OCI-LY3 (cell line): ENCODE data around the gene PERP.
A peak's percentile ranks its signal among the peaks of the same experiment; 100 is the strongest.

Experiments used
- H2AFZ ChIP-seq: fragments of 200-600, 300-600 bp; shearing (Covaris generic); 2 replicates; pipeline ENCODE4 v1.6.0; 2014; ENCODE audit warnings: antibody characterized with exemption, low read depth, low read length
- H3K27ac ChIP-seq: fragments of 200-600, 300-600 bp; sonication (generic); 2 replicates; pipeline ENCODE4 v1.5.1; 2014; ENCODE audit warnings: mild to moderate bottlenecking, low read length, moderate library complexity, mixed read lengths
- H3K27me3 ChIP-seq: fragments of 200-600, 300-600 bp; sonication (generic); 2 replicates; pipeline ENCODE4 v1.6.1; 2014; ENCODE audit warnings: low read depth, low read length, mixed read lengths
- H3K36me3 ChIP-seq: fragments of 200-600, 300-600 bp; sonication (generic); replicated peaks from 2 replicates; pipeline ENCODE3; 2014; ENCODE audit warnings: low read depth, low read length, mixed read lengths
- H3K4me1 ChIP-seq: fragments of 300-600, 200-600 bp; sonication (generic); 2 replicates; pipeline ENCODE4 v1.6.1; 2014; ENCODE audit warnings: low read length, mixed read lengths
- H3K4me2 ChIP-seq: fragments of 200-600, 300-600 bp; sonication (generic); 2 replicates; pipeline ENCODE4 v1.6.1; 2014; ENCODE audit warnings: low read length, mixed read lengths
- H3K4me3 ChIP-seq: fragments of 300-600, 200-600 bp; sonication (generic); 2 replicates; pipeline ENCODE4 v1.5.1; 2014; ENCODE audit warnings: antibody characterized with exemption, mild to moderate bottlenecking, low read length, moderate library complexity
- H3K79me2 ChIP-seq: fragments of 300-600, 200-600 bp; shearing (Covaris generic); 2 replicates; pipeline ENCODE4 v1.6.1; 2014; ENCODE audit warnings: mild to moderate bottlenecking, low read length, mixed read lengths
- H3K9ac ChIP-seq: fragments of 300-600, 200-600 bp; shearing (Covaris generic); 2 replicates; pipeline ENCODE4 v1.6.0; 2014; ENCODE audit warnings: mild to moderate bottlenecking, low read length, moderate library complexity
- H3K9me3 ChIP-seq: fragments of 200-600, 300-600 bp; shearing (Covaris generic); 2 replicates; pipeline ENCODE4 v1.6.1; 2014; ENCODE audit warnings: low read length, mixed read lengths; ENCODE audit not compliant: insufficient read depth
- H4K20me1 ChIP-seq: fragments of 200-600, 300-600 bp; sonication (generic); 2 replicates; pipeline ENCODE4 v1.6.1; 2016; ENCODE audit warnings: low read length, mixed read lengths; ENCODE audit not compliant: insufficient read depth
- EZH2phosphoT487 ChIP-seq: fragments of 200-600 bp; shearing (Covaris generic); IDR thresholded peaks from 2 replicates; pipeline ENCODE4 v1.6.1; 2018; ENCODE audit warnings: antibody characterized with exemption, mixed run types, low read depth
- TF ChIP-seq, protein P1 (sequence below): fragments of 200-600, 300-600 bp; sonication (generic); IDR thresholded peaks from 2 replicates; pipeline ENCODE4 v1.5.1; 2014; ENCODE audit warnings: antibody characterized with exemption, low read length, low read depth

Gene PERP

DNA sequence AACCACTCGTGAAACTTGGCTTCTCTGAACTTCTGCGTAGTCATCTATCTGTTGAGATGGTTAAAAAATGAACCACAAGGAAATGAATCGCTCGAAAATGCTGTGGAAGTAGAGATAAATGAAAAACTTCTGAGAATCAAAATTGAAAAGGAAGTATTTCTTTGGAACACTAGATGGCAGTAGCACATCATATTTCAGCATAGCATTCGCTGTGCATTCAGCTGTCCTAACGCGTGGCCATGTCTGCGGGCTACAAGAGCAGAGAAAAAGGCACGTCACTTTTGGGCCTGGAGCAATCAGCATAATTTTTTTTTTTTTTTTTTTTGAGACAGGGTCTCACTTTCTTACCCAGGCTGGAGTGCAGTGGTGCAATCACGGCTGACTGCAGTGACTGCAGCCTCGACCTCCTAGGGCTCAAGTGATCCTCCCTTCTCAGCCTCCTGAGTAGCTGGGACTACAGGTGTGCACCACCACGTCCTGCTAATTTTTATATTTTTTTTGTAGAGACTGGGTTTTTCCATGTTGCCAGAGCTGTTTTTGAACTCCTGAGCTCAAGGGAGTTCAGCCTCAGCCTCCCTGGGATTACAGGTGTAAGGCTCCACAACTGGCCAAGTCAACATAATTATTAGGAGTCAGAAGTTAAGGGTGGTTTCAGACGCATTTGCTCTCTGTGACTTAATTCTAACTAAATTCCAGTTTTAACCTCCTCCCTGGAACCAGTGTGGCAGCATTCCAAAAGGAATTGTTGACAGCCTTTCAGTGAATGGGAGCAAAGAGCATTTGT lies 8.8 kb upstream of the PERP start:
- 0 out of 2 replicates have a peak, but pooled peaks cover 6% of the 10 kb centered on the region for H3K4me1 ChIP-seq
- no peak overlapping the region for H2AFZ ChIP-seq
- no peaks in the 10 kb centered on the region for H3K79me2 ChIP-seq
- no peaks in the 10 kb centered on the region for H4K20me1 ChIP-seq
- peaks cover 19% of the 10 kb centered on the region; the same call in 1 of the 2 replicates for H3K27me3 ChIP-seq
- H3K27ac ChIP-seq = no peak overlapping the region
- no peaks in the 10 kb centered on the region for H3K9me3 ChIP-seq
- H3K4me2 ChIP-seq = peak overlapping the region; percentile 27; the same call in 1 of the 2 replicates
- TF ChIP-seq, protein P1, sequence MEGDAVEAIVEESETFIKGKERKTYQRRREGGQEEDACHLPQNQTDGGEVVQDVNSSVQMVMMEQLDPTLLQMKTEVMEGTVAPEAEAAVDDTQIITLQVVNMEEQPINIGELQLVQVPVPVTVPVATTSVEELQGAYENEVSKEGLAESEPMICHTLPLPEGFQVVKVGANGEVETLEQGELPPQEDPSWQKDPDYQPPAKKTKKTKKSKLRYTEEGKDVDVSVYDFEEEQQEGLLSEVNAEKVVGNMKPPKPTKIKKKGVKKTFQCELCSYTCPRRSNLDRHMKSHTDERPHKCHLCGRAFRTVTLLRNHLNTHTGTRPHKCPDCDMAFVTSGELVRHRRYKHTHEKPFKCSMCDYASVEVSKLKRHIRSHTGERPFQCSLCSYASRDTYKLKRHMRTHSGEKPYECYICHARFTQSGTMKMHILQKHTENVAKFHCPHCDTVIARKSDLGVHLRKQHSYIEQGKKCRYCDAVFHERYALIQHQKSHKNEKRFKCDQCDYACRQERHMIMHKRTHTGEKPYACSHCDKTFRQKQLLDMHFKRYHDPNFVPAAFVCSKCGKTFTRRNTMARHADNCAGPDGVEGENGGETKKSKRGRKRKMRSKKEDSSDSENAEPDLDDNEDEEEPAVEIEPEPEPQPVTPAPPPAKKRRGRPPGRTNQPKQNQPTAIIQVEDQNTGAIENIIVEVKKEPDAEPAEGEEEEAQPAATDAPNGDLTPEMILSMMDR = peak; percentile 64
- TF ChIP-seq EZH2phosphoT487 = no peak
- no peak overlapping the region for H3K9ac ChIP-seq
- H3K36me3 ChIP-seq = no peaks in the 10 kb centered on the region
- no peak overlapping the region for H3K4me3 ChIP-seq

DNA sequence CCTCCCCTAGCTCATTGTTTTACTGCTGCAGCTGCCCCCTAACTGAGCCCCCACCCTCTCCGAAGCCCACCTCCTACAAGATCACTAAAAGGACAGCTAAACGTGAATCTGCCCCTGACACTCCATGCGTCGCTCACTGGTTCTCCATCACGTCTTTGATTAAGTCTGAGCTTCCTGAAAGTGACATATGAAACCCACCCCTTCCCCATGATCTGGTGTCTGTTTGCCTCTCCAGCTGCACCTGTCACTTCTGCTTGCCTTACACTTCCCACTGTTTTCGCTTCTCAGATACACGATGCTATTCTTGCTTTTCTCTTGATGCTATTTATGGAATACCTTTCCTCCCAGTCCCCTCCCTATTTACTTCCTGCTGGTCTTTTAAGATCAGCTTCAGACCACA lies 8.0 kb upstream of the PERP start:
- Histone ChIP-seq H3K27me3 (peaks cover 21% of the 10 kb centered on the region; the same call in 1 of the 2 replicates), H3K4me1 (0 out of 2 replicates have a peak, but pooled peaks cover 6% of the 10 kb centered on the region), H3K4me3 (no peak overlapping the region), H4K20me1 (no peaks in the 10 kb centered on the region), H3K27ac (no peak overlapping the region), H3K9me3 (no peaks in the 10 kb centered on the region), H3K9ac (no peak overlapping the region), H3K79me2 (no peaks in the 10 kb centered on the region), H3K4me2 (0 out of 2 replicates have a peak overlapping the region, but pooled peaks have one; percentile 27), H3K36me3 (no peaks in the 10 kb centered on the region), H2AFZ (no peak overlapping the region)
- TF ChIP-seq, protein P1 = no peak
- TF ChIP-seq EZH2phosphoT487 = no peak

- Histone ChIP-seq H3K9me3 (no peaks in the 10 kb centered on the region), H3K27me3 (peaks cover 21% of the 10 kb centered on the region; the same call in 1 of the 2 replicates), H3K36me3 (no peaks in the 10 kb centered on the region), H2AFZ (no peak overlapping the region), H3K4me3 (no peak overlapping the region), H3K27ac (no peak overlapping the region), H4K20me1 (no peaks in the 10 kb centered on the region), H3K4me2 (no peak overlapping the region), H3K4me1 (0 out of 2 replicates have a peak, but pooled peaks cover 6% of the 10 kb centered on the region), H3K79me2 (no peaks in the 10 kb centered on the region), H3K9ac (no peak overlapping the region)
- TF ChIP-seq, protein P1 = no peak
- TF ChIP-seq EZH2phosphoT487 = no peak
Observed at GRCh38 chr6:138113588-138114210, 6.5 kb upstream of the PERP start.

- Histone ChIP-seq H3K4me2 (no peak overlapping the region), H3K27me3 (peaks cover 20% of the 10 kb centered on the region; the same call in 1 of the 2 replicates), H3K4me3 (no peak overlapping the region), H3K4me1 (0 out of 2 replicates have a peak, but pooled peaks cover under 1% of the 10 kb centered on the region), H2AFZ (no peak overlapping the region), H3K79me2 (no peaks in the 10 kb centered on the region), H3K9ac (no peak overlapping the region), H3K27ac (no peak overlapping the region), H3K36me3 (no peaks in the 10 kb centered on the region), H4K20me1 (no peaks in the 10 kb centered on the region), H3K9me3 (no peaks in the 10 kb centered on the region)
- TF ChIP-seq, protein P1 = no peak
- no peak for TF ChIP-seq EZH2phosphoT487
Observed at GRCh38 chr6:138110229-138110628, 3.0 kb upstream of the PERP start.
